ENCODE measurements around the gene PARD3.

Gene PARD3

DNA sequence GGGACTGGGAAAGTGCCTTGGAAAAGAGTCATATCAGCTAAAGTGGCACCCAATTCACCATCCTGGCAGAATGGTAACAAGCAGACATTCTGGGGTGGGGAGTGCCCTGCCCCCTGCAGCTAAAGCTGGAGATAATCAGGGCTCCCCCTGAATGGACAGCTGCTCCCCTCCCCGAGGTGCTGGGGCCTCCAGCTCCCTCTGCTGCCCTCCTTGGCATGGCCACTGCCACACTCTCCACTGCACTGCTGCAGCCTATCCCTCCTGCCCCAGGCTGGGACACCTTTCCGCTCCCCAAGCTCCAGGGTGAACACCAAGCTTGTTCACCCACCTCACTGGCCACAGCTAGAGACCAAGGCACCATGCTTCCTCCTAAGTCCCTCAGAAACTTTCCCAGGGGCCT is 9.8 kb upstream of the PARD3 start:
- DNase-seq (ENCODE audit: low spot score) = no peak

DNA sequence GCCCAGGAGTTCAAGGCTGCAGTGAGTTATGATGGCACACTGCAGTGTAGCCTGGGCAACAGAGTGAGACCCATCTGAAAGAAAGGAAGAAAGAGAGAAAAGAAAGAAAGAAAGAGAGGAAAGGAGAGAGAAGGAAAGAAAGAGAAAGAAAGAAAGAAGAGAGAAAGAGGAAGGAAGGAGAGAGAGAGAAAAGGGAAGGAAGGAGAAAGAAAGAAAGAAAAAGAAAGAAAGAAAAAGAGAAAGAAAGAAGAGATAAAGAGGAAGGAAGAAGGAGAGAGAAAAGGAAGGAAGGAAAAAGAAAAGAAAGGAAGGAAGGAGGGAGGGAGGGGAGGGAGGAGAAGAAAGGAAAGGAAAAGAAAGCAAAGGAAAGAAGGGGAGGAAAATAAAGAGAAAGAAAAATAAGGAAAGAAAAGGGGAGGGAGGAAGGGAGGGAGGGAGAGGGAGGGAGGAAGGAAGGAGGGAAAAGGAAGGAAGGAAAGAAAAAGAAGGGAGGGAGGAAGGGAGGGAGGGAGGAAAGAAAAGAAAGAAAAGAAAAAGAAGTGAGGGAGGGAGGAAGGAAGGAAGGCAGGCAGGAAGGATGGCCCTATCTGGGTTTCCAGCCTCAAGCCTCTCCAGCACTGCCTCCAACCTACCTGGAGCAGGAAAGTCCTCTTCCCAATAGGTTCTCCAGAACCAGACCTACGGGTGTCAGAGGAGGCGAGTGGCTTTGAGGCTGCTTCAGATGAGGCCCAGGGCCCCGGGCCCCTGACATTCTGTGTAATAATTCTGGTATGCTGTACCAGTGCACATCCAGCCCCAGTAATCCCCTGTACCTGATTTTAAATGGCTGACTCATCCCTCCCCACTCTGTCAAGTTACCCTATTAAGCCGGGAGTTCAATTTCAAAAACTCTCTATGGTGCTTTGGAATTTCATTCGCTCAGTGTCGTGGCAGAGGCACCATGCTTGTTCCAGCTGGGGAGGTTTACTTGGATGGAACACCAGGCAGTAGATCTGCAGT is 6.8 kb upstream of the PARD3 start:
- DNase-seq (ENCODE audit: low spot score) = no peak

DNA sequence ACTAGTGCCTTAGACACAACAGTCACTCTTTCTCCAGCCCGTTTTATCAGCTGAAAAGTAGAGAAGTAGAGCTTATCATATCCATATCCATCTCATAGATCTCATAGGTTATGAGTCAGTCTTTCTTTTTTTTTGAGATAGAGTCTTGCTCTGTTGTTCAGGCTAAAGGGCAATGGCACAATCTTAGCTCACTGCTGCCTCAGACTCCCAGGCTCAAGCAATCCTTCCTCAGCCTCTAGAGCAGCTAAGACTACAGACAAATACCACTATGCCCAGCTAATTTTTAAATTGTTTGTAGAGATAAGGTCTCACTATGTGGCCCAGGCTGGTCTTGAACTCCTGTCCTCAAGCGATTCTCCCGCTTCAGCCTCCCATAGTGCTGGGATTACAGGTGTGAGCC is 2.5 kb upstream of the PARD3 start:
- no peak for DNase-seq (ENCODE audit: low spot score)

DNA sequence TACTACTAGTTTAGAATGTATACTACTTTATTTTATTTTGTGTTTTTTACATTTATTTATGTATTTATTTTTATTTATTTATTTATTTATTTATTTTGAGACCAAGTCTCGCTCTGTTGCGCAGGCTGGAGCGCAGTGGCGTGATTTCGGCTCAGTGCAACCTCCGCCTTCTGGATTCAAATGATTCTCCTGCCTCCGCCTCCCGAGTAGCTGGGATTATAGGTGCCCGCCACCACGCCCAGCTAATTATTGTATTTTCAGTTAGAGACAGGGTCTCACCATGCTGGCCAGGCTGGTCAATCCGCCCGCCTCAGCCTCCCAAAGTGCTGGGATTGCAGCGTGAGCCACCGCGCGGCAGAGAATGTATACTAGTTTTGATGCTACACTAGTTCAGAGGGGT is 2.0 kb upstream of the PARD3 start:
- DNase-seq (ENCODE audit: low spot score) = no peak

DNA sequence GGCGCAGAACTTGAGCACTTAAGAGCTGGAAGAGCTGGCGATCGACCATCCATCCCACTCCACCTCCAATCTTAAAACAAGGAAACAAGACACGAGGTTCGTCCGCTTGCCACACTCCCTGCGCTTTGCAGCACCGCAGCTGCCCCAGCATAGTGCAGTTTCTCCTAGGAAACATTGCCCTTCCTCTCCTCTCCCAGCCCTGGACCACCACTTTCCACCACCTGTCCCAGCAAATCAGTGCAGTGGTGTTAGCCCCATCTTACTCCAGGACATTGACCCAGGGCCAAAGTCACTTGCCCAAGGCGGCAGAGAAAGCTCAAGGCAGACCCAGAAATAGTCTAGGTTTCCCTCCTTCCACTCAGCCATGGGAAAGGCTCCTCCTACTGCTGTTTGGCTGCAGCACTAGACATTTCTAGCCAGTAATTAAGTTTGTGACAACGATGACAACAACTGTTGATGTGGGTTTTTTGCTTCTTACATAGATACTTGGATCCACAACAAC is 1.5 kb upstream of the PARD3 start:
- peak; percentile 42 for DNase-seq (ENCODE audit: low spot score)

DNA sequence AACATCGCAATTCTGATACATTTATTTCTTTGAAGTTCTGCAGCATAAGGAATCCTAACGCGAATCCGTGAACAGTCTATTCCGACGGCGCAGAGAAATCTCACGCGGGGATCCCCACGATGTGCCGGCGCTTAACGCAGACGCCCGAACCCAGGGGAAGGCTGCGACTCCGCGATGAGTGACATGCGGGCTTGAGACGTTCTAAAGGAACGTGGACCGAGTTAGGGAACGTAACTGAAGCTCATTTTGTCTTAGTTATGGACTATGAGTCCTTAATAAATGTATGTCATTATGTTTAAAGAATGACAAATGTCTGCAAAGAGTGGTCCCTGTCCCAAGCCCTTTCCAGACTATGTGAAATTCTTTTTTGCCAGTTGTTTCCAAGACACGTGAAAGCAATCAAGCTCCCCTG is 995 bp upstream of the PARD3 start:
- no peak for DNase-seq (ENCODE audit: low spot score)

DNA sequence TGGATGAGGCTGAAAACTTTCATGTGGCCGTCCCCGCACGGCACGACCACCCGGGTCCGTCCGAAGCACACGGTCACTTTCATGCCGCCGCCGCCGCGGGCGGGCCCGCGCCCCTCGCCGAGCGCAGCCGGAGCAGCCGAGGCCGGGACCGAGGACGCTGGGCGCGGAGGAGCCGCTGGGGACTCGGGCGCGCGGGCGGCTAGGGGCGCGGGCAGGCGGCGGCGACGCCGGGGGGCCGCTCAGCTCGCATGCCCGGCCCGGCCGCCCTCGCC is 247 bp downstream of the PARD3 start:
- DNase-seq (ENCODE audit: low spot score) = peak; percentile 35

DNA sequence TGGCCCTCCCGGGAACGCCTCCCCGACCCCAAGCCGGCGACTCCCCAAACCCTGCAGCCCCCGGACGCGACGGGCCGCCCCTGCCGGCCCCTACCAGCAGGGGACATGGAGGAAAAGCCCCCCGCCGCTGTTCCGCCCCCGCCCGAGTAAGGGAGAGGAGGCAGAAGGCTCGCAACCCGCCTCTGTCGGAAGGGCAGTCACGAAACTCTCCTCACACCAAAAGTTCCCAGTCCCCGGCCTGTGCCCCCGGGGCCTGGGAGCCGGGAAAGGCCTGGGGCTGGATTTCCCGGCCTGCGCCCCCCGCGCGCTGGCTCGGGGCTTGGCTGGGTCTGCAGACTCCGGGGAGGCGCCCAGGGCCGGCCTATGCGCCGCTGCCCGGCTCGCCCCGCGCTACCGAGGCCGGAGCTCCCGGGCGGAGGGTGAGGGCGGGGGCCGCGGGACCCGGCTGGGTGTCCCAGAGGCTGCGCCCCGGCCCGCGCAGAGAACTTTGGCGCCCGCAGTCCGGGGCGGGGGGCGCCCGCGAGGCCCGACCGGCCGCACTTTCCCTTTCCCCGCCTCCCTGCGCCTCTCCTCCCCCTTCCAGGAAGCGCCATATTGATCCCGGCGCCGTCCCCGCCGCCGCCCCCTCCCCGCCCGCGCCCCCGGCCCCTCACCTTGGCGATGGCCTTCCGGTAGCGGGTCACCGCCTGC is 728 bp downstream of the PARD3 start:
- peak; percentile 74 for DNase-seq (ENCODE audit: low spot score)

DNA sequence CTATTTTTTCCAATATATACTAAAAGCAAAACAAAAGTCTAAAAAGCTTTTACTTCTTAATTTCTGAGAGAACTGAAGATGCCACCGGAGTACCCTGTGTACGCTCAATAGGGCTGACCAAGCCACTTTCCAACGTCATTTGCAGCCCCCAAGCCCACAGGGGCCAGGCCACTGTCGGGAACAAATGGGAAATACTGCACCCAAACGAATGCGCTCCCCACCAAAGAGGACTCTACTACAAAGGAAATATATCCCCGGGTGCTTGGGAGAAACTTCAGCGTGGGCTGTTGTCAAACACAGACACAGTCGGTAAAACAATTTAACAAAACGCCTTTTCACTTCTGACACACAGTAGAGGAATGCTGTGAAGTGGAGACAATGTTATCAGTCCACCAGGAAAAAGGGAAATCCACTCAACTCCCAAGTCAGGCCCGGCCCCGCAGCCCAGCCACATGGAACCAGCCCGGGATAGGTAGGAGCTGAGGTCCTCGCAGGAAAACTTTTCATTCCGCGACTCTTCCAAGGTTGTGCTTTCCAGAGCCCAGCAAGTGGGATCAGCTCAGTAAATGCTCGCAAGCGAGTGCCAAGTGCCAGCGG is 1.4 kb downstream of the PARD3 start:
- DNase-seq (ENCODE audit: low spot score) = peak; percentile 46

DNA sequence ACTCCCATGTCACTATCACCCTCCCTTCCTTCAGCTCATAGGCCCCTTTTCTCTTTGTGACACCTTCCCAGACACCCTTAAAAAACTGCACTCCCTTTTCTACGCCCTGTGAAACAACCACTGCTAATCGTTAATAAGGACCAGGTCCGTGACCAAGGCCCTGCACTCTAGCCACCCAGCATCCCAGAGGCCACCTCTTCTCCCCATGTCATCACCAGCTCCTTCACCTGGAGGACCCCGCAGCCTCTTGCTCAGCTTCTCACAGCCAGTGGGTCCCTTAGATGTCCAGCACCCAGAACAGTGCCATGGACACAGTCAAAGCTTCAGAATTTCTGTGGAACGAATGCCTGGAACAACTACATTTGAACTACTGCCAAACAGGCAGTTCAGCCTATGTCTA is 2.3 kb downstream of the PARD3 start:
- no peak for DNase-seq (ENCODE audit: low spot score)

DNA sequence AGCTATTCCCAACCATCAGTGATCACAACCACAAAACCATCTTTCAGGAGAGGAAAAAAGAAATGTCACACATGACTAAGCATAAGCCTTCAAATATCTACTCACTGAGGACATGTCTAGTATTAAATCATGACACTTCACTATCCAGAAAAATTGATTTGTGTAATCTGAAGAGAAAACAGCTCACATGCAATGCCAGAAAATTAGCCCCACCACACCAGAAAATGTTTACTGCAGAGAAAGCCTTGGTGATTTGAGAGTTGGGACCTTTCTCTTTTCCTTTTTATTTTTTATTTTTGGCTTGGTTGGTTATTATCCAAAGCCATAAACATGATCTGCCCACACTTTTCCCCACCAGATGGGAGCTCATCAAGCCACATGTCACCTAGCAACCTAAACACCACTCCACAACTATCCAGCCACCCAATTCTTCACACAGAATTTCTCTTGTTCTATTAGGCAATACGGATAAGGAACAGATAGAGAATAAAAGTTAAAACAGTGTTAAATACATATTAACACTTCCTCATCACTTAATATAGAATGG is 3.1 kb downstream of the PARD3 start:
- no peak for DNase-seq (ENCODE audit: low spot score)

DNA sequence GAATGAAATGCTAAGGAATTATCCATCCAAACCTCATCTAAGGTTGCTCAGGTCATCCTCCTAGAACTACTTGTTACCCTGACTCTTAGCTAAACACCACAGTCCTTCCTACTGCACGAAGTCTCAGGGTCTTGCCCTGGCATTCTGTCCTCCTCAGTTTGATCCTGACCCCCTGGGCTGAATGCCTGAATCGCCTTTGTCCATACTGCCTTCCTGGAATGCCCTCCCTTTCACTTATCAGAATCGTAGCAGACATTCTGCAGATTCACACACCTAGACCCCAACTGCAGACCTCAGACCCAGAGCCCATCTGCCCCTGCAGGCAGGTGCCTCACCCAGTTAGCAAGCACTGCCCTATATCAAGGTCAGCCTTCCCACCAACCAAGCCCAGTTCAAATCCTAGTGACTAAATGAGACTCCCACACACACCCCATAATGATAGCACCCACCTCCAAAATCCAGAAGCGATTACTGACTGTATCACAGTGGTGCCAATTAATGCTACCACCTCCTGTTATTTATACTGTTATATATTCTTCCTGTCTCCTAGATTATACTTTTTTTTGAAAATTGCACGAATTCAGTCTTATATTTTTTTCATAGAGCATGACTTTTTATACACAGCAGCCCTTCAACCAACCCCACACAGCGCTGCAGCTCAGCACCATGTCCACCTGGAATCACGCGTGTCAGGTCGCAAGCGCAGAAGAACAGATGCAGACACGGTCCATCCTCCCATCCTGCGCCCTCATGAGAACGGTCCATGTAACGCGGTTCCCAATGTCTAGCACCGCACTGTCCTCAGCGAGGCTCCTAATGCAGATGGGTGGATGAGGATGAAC is 3.7 kb downstream of the PARD3 start:
- DNase-seq (ENCODE audit: low spot score) = no peak

DNA sequence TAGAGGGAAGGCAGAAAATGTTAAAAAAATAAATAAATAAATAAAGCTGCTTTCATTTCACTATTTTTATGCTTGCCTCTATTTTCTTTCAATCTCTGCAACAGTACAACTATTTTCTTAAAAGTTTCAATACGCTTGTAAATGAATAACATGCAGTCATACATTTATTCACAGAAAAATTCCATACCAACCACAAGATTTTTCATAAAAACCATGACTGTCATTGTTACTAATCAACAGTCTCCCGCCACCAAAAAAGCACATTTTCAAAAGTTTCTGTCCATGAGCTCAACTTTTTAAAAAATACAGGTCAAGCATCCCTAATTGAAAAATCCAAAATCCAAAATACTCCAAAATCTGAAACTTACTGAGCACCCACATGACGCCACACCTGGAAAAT is 5.3 kb downstream of the PARD3 start:
- DNase-seq (ENCODE audit: low spot score) = no peak

DNA sequence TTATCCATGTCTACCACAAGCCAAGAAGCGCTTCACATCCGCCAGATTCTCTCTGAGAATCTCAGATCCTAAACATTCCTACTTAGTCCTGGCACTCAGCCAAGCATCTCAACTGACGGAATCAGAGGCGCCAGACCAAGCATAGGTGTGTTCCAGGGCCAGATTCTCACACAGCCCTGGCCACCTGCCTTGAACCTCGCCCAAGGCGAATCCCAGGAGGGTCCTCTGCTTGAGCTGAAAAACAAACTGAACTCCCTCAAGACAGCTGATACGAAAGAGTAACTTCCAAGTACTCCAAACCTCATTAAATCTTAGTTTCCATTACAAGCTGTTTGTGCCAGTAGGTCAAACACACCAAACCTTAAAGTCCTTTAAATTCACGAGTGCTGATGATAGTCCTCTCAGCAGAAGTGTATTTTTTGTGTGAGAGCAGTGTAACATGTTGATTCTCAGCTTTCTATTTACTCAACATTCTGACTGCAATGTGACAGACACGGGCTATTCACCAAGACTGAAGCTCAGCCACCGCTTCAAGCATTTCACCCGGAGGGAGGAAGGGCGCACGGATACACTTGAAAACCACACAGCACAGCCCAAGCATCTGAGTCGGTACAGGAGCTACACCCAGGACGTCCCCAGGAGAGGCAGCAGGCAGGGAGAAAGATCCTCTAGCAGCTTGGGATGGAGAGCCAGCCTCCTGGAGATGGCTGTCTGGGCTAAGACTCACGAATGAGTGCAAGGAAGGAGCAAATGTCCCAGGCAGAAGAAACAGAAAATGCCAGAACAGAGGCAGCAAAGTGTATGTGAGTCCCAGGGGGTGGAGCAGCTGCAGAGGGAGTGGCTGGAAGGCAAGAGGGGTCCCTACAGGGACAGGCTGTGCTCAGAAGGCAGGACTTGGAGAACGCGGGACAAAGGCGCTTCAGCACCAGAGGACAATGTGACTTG is 6.0 kb downstream of the PARD3 start:
- no peak for DNase-seq (ENCODE audit: low spot score)

DNA sequence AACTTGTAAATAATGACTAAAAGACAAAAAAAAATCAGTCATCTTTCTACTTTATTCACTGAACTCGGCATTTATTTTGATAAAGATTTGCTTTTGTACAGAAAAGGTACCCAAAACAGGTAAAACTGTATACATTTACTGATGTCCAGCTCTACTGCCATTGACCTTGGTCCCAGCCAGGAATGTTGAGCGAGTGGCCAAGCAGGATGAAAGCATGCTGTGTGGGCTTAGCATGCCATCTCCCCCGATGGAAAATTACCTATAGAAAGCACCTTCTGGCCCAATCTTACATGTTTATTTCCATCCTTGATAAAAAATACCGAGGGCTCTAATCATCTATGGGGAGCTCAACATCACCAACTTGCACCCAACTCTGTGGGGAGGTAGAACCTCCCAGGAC is 6.8 kb downstream of the PARD3 start:
- DNase-seq (ENCODE audit: low spot score) = no peak

DNA sequence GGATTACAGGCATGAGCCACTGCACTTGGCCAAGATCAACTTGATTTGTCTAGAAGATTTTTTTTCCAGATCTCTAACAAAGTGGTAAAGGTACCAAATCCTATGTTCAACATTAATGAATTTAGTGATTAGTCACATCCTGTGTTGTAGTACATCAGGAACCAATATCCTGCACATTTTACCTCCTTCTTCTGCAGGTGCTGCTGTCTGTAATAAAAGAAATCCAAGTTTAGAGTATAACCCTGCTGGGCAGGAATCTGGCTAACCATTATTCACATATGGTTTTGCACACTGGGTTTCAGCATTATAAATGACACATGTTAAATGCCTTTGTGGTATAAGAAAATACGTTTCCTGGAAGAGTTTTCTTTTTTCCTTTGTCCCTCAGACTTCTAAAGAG is 10.8 kb downstream of the PARD3 start:
- no peak for DNase-seq (ENCODE audit: low spot score)

DNA sequence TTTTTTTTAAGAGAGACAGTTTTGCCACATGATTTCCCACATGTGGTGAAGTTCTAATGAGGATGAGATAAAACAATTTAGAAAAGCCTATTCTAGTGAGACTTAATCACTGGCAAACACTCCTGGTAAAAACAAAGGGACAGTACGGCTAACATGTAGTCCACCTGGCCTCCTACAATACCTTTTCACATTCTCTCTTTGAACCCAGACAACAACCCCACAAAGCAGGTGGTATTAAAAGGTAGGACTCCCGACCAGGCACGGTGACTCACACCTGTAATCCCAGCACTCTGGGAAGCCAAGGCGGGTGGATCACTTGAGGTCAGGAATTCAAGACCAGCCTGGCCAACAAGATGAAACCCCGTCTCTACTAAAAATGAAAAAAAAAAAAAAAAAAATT is 12.4 kb downstream of the PARD3 start:
- no peak for DNase-seq (ENCODE audit: low spot score)

DNA sequence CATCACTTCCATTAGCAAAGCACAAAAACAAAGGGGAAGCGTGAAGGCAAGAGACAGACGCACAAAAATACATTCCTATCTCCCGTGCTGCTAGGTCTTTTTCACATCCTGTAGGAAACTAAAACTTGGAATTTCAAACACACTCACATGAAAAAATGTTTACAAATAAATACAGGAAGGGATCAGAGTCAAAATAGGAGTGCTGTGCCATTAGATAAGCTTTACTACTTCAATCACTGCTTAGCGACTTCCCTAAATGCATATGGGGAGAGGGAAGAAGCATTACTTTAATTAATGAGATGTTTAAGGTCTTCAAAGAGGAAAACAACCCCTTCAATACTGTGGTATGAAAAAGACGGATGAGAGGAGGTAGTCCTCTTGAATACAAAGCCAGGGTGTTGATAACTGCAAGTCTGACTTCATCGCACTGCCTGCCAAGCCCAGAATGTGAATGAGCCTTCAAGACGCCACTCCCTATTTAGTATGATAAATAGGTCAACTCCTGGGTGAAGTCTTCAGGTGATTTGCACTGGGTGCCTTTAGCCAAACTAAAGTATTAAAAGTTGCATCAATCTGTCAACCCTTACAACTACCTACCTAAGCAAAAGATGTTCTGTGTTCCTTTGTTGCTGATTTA is 13.9 kb downstream of the PARD3 start:
- no peak for DNase-seq (ENCODE audit: low spot score)

DNA sequence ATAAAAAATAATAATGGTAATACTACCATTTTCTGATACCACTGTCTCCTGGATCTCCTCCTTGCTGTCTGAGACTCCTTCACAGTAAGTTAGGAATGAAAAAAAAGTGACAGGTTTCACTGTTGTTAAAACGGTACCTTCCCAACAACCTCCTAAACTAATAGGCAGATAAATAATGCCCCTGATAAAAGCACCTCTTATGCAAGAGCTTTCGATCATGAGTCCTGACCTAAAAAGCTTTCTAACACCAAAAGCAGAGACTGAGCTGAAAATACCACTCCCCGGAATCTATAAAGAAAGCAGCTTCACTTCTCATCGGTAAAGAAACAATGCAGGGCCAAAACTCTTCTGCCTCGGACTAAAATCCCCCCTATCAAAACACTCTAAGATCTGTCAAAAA is 14.5 kb downstream of the PARD3 start:
- no peak for DNase-seq (ENCODE audit: low spot score)

DNA sequence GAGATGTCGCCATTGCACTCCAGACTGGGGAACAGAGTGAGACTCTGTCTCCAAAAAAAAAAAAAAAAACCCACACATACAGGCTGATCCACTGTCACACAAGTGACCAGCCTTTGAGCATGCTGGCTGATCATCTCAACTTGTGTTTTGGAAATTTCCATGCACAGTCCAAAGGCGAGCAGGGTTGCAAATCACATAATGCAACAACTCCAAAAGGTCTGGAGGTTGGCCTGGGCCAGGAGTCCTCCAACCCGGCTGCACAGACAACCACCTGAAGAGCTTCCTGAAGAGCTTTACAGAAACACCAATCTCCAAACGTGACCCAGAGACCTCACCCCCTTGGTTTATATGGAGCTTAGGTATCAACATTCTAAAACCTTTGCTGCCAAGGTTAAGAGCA is 16.4 kb downstream of the PARD3 start:
- no peak for DNase-seq (ENCODE audit: low spot score)
